A549 (cell line): ENCODE data around the gene SHC4.

Experiments
- ATOH8 ChIP-seq: fragments of 250-450 bp; sonication (Bioruptor Pico); IDR thresholded peaks from 2 replicates; pipeline ENCODE4 v1.5.0; 2020; ENCODE audit warnings: low read depth, mild to moderate bottlenecking, moderate library complexity
- BHLHE40 ChIP-seq: IDR thresholded peaks from 2 replicates; pipeline ENCODE4 v1.6.1; 2012; ENCODE audit warnings: low read depth, low read length, inconsistent platforms
- CBX8 ChIP-seq: fragments of 200-600 bp; sonication (generic); IDR thresholded peaks from 2 replicates; pipeline ENCODE4 v1.6.1; 2016
- EP300 ChIP-seq, 2 experiments: fragments of >200 bp; sonication (Bioruptor Twin); formaldehyde crosslinking; IDR thresholded peaks; 2 replicates in 1 of 2; 3 replicates in 1 of 2; pipeline ENCODE4 v1.6.1; 2016 to 2017
- HEYL ChIP-seq: fragments of 250-450 bp; sonication (Bioruptor Pico); IDR thresholded peaks from 2 replicates; pipeline ENCODE4 v1.8.0; 2021; ENCODE audit warnings: mild to moderate bottlenecking, moderate library complexity
- MAX ChIP-seq: IDR thresholded peaks from 2 replicates; pipeline ENCODE4 v1.6.1; 2012
- POLR2A ChIP-seq: IDR thresholded peaks from 2 replicates; pipeline ENCODE4 v1.6.1; 2012; ENCODE audit warnings: mild to moderate bottlenecking, low read length
- ZNF302 ChIP-seq: fragments of 250-450 bp; sonication (Bioruptor Pico); IDR thresholded peaks from 2 replicates; pipeline ENCODE4 v1.9.0; 2021; ENCODE audit warnings: inconsistent platforms, mild to moderate bottlenecking, moderate library complexity
- TF ChIP-seq, protein P1 (sequence below): fragments of >200 bp; sonication (Bioruptor Twin); formaldehyde crosslinking; IDR thresholded peaks from 3 replicates; pipeline ENCODE4 v1.5.1; 2016

DNA sequence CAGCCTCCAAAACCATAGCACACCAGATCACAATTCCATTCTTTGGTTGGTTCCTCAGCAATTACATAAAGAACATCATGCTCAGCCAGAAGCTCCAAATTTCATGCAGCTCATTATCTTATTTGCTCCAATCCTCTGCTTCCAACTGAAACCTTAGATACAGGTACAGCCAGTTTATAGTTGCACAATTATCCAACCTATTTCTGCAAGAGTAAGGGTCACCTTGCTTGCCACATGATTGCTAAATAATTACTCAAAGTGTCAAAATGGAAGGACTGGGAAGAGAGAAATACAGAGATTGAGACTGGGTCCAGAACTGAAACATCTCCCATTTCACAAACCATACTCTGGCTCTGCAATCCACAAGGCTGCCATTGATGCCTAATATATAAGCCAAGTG lies 23.4 kb upstream of the SHC4 start:
- TF ChIP-seq EP300 (IDR thresholded peaks at IDR 0.05) (no peak), MAX (no peak), CBX8 (no peak), BHLHE40 (no peak), ZNF302 (no peak), ATOH8 (CRISPR knock-in tag) (no peak), HEYL (CRISPR knock-in tag) (no peak), POLR2A (no peak)
- TF ChIP-seq, protein P1, sequence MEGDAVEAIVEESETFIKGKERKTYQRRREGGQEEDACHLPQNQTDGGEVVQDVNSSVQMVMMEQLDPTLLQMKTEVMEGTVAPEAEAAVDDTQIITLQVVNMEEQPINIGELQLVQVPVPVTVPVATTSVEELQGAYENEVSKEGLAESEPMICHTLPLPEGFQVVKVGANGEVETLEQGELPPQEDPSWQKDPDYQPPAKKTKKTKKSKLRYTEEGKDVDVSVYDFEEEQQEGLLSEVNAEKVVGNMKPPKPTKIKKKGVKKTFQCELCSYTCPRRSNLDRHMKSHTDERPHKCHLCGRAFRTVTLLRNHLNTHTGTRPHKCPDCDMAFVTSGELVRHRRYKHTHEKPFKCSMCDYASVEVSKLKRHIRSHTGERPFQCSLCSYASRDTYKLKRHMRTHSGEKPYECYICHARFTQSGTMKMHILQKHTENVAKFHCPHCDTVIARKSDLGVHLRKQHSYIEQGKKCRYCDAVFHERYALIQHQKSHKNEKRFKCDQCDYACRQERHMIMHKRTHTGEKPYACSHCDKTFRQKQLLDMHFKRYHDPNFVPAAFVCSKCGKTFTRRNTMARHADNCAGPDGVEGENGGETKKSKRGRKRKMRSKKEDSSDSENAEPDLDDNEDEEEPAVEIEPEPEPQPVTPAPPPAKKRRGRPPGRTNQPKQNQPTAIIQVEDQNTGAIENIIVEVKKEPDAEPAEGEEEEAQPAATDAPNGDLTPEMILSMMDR = no peak
